Uterus (tissue), 2 donors: ENCODE data around the gene MSH6.

Experiments
- POLR2A ChIP-seq, 2 donors: fragments of 450-650 bp; IDR thresholded peaks; one replicate each; pipeline ENCODE4 v1.6.1; 2016; ENCODE audit warnings: antibody characterized with exemption in 2 of 2, mild to moderate bottlenecking in 1 of 2, moderate library complexity in 1 of 2
- TF ChIP-seq, protein P1 (sequence below), 4 experiments: fragments of 200-600 bp in 2 of 4; fragments of 450-650 bp in 2 of 4; sonication (generic) in 2 of 4; IDR thresholded peaks; one replicate each; pipeline ENCODE4 v1.5.1; 2016 to 2019; ENCODE audit warnings: antibody characterized with exemption in 4 of 4, mild to moderate bottlenecking in 2 of 4, moderate library complexity in 1 of 4

DNA sequence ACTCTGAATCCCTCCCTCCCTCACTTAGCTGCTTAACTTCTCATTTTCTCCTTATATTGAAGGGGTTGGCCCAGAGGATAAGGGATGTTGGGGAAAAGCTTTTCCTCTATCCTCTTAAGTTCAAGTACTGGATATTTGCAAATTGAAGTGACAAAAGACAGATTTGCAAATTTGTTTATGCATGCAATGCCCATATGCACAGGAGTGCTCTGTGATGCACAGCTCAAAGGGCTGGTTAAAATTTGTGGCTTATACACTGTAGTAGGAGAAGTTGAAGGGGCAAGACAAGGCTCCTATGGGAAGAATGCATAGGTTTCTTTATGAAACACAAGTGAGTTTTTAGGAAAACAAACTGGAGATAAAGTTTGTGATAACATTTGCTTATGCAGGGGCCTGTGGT is 8.4 kb upstream of the MSH6 start:
- TF ChIP-seq, protein P1, sequence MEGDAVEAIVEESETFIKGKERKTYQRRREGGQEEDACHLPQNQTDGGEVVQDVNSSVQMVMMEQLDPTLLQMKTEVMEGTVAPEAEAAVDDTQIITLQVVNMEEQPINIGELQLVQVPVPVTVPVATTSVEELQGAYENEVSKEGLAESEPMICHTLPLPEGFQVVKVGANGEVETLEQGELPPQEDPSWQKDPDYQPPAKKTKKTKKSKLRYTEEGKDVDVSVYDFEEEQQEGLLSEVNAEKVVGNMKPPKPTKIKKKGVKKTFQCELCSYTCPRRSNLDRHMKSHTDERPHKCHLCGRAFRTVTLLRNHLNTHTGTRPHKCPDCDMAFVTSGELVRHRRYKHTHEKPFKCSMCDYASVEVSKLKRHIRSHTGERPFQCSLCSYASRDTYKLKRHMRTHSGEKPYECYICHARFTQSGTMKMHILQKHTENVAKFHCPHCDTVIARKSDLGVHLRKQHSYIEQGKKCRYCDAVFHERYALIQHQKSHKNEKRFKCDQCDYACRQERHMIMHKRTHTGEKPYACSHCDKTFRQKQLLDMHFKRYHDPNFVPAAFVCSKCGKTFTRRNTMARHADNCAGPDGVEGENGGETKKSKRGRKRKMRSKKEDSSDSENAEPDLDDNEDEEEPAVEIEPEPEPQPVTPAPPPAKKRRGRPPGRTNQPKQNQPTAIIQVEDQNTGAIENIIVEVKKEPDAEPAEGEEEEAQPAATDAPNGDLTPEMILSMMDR (IDR thresholded peaks at IDR 0.05), result no peak
- no peak for TF ChIP-seq POLR2A (IDR thresholded peaks at IDR 0.05)
